CD4-positive, alpha-beta T cell treated with Interleukin-2 at 100 ng/mL for 4 hours (primary cell): ENCODE data around the gene DTX1.
"Not testable (repeated sequence)": the region's sequence is repeated elsewhere in the genome, so short reads cannot be mapped to it uniquely, and the experiment has no call there.

ENCODE experiments used
- DNase-seq: peaks from one replicate; pipeline ENCODE4 v3.0.0-alpha.2; 2020; ENCODE audit warnings: low spot score

The DTX1 gene

DNA sequence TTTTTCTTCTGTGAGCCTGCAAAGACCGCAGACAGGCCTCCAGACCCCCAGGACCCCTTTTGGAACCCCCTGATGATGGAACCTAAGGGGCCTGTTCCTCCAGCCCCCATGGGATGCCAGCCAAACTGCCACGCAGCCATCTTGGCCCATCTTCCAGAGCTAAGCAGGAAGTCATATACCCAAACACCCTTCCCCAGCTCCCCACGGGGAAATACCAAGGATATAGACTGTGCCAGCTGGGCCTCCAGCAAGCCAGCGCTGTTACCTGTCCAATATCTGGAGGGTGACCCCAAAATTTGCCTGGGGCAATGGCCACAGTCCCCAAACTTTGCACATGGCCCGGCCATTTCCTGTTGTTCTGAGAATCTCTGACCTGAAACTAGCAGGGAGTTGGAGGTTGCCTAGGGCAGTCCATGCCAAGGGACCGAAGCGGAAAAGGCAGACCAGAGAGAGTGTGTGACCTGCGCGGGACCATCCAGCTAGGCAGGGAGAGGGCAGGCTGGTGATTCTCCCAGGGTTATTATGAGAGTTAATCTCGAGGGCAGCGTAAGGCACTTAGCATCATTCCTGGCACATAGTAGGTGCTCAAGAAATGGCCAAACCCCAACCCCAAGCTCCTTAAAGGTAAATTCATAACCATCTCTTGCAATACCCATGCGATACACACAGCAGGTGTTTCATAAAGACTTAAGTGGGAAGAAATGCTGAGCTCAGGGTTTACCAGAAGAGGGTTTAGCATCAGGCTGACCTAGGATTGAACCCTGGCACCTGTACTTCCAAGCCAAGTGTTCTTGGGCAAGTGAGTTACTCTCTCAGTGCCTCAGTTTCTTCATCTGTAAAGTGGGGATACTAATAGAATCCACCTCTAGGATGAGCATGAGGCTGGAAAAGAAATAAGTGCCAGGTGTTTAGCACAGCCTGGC is 81.6 kb downstream of the DTX1 start:
- DNase-seq: no peak

GRCh38 chr12:113138826-113139225 is 82.3 kb downstream of the DTX1 start:
- no peak for DNase-seq

DNA sequence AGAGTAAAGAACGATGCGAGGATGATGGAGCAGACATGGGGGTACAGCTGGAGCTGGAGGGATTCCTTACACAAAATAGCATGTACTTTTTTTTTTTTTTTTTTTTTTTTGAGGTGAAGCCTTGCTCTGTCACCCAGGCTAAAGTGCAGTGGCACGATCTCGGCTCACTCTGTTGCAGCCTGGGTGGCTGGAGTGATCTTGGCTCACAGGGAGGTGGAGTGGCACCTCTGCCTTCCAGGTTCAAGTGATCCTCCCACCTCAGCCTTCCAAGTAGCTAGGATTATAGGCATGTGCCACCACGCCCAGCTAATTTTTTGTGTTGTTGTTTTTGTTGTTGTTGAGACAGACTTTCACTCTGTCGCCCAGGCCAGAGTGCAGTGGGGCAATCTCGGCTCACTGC is 84.2 kb downstream of the DTX1 start:
- no peak for DNase-seq

DNA sequence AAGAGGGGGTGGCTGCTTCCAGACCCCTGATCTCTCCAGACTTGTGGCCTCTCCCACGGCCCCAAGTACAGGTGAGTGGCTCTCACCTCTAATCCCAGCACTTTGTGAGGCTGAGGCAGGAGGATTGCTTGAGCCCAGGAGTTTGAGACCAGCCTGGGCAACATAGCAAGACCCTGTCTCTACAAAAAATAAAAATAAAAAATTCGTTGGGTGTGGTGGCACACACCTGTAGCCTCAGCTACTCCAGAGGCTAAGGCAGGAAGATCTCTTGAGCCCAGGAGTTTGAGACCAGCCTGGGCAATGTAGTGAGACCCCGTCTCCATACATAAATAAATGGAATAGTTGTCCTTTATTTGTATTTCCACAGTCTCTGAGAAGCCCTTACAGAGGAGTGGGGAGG is 85.2 kb downstream of the DTX1 start:
- DNase-seq: not testable (repeated sequence)

- DNase-seq: no peak
Observed at GRCh38 chr12:113142173-113142885, 85.8 kb downstream of the DTX1 start.

DNA sequence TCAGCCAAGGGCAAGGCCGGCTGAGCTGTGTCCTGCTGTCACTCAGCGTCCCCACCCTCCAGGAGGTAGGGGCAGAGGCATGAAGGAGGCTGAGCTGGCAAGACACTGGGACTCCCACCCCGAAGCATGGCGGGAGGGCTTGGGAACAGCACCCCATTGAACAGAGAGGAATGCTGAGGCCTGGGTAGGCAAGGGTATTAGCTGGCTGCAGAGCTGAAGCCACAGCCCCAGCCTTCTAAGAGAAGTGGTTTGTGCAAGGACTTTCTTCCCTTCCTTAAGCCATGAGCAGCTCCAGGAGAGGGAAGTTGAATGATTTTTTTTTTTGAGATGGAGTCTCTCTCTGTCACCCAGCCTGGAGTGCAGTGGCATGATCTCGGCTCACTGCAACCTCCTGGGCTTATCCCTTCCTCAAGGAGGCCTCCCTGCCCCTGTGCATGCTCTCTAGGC is 86.4 kb downstream of the DTX1 start:
- no peak for DNase-seq

GRCh38 chr12:113143959-113144358 is 87.4 kb downstream of the DTX1 start:
- DNase-seq: no peak

DNA sequence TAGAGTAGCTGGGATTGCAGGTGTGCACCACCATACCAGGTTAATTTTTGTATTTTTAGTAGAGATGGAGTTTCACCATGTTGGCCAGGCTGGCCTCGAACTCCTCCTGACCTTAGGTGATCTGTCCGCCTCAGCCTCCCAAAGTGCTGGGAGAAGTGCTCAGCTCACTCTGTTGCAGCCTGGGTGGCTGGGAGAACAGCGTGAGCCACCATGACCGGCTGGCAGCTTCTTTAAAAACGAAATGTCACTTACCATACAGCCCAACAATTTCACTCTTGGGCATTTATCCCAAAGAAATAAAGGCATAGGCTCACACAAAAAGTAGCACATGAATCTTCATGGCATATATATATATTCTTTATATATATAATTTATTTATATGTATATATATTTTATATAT is 88.3 kb downstream of the DTX1 start:
- DNase-seq: no peak

- DNase-seq: no peak
Observed at GRCh38 chr12:113145720-113146551, 89.4 kb downstream of the DTX1 start.

DNA sequence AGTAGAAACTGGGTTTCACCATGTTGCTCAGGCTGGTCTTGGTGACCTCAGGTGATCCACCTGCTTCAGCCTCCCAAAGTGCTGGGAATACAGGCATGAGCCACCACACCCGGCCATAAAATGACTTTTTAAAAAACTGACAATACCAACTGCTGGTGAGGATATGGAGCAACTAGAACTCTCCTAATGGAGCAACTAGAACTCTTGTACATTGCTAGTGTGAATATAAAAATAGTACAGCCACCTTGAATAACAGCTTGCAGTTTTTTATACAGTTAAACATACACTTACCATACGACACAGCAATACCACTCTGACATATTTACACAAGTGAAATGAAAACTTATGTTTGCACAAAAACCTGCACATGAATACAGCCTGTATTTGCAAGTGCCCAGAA is 90.5 kb downstream of the DTX1 start:
- DNase-seq: no peak
